HL-60 (cell line): ENCODE data around the gene ZNF783.

Experiments
- CTCF ChIP-seq: IDR thresholded peaks from one replicate; pipeline ENCODE4 v1.5.1; 2011; ENCODE audit warnings: low read length, control low read depth, inconsistent platforms; ENCODE audit not compliant: insufficient read depth
- POLR2AphosphoS5 ChIP-seq: IDR thresholded peaks from 2 replicates; pipeline ENCODE4 v1.6.1; 2012; ENCODE audit warnings: low read depth
- SPI1 ChIP-seq: IDR thresholded peaks from 2 replicates; pipeline ENCODE4 v1.6.1; 2012; ENCODE audit warnings: low read depth, mild to moderate bottlenecking, borderline replicate concordance

- no peak for TF ChIP-seq CTCF
- TF ChIP-seq POLR2AphosphoS5: no peak
- no peak for TF ChIP-seq SPI1
These were observed 13.2 kb upstream of the ZNF783 start for GRCh38 chr7:149248777-149249176.
